WTC11 (cell line): Measurements from ENCODE around the gene EFEMP2. TPM values are rescaled to one million over a fixed set of nuclear protein-coding genes. Genes with fewer than 3 reads are reported as not detected.
A peak's percentile ranks its signal among the peaks of the same experiment; 100 is the strongest.

Experiments
- ATAC-seq: fragments of 200-7000 bp; cut with Tn5 transposase; 2 replicates; pipeline ENCODE4 v1.10.0; 2021; ENCODE audit warnings: mild to moderate bottlenecking, moderate library complexity
- CTCF ChIA-PET: fragments of 300-600 bp; sonication (Branson Sonifier 250); formaldehyde crosslinking; loops from one replicate; lab custom pipeline; 2021; ENCODE audit warnings: antibody characterized with exemption; lab: Charles Lee
- POLR2A ChIA-PET: fragments of 350-600 bp; sonication (Branson Sonifier 250); formaldehyde crosslinking; loops from one replicate; lab custom pipeline; 2021; ENCODE audit warnings: antibody characterized with exemption; lab: Charles Lee
- DNase-seq: peaks from one replicate; pipeline ENCODE4 v3.0.0; 2021; ENCODE audit warnings: low spot score
- H3K27ac Mint-ChIP-seq: 2 replicates; pipeline ENCODE4 v1.8.0; 2021; ENCODE audit warnings: mixed read lengths
- H3K27me3 Mint-ChIP-seq: 2 replicates; pipeline ENCODE4 v1.8.0; 2021; ENCODE audit warnings: low read depth, mild to moderate bottlenecking, moderate library complexity, mixed read lengths
- H3K36me3 Mint-ChIP-seq: 2 replicates; pipeline ENCODE4 v1.8.0; 2021; ENCODE audit warnings: mixed read lengths
- H3K4me1 Mint-ChIP-seq: 2 replicates; pipeline ENCODE4 v1.8.0; 2022; ENCODE audit warnings: mixed read lengths
- H3K4me3 Mint-ChIP-seq: 2 replicates; pipeline ENCODE4 v1.8.0; 2021; ENCODE audit warnings: mild to moderate bottlenecking, moderate library complexity, mixed read lengths
- H3K9me3 Mint-ChIP-seq: 2 replicates; pipeline ENCODE4 v1.8.0; 2021; ENCODE audit warnings: mixed read lengths
- AR ChIP-seq: fragments of 250-450 bp; sonication (Bioruptor Pico); IDR thresholded peaks from 2 replicates; pipeline ENCODE4 v1.9.0; 2021; ENCODE audit warnings: mild to moderate bottlenecking
- CBFB ChIP-seq: sonication (generic); formaldehyde crosslinking; IDR thresholded peaks from 2 replicates; pipeline ENCODE4 v1.8.1; 2022; ENCODE audit warnings: mild to moderate bottlenecking, low read depth, missing genetic modification reagents
- CDX4 ChIP-seq: fragments of 250-450 bp; sonication (Bioruptor Pico); IDR thresholded peaks from 2 replicates; pipeline ENCODE4 v1.9.0; 2021; ENCODE audit warnings: moderate library complexity, mild to moderate bottlenecking, inconsistent platforms, borderline replicate concordance
- CREM ChIP-seq: sonication (generic); formaldehyde crosslinking; IDR thresholded peaks from 2 replicates; pipeline ENCODE4 v1.8.1; 2022; ENCODE audit warnings: mild to moderate bottlenecking, missing genetic modification reagents, moderate library complexity
- ERG ChIP-seq: fragments of 250-450 bp; sonication (Bioruptor Pico); IDR thresholded peaks from 2 replicates; pipeline ENCODE4 v1.8.0; 2021; ENCODE audit warnings: mild to moderate bottlenecking
- HMGA2 ChIP-seq: fragments of 250-450 bp; sonication (Bioruptor Pico); IDR thresholded peaks from 2 replicates; pipeline ENCODE4 v1.4.0; 2021; ENCODE audit warnings: mild to moderate bottlenecking, moderate library complexity
- NFE2L1 ChIP-seq: sonication (generic); formaldehyde crosslinking; IDR thresholded peaks from 2 replicates; pipeline ENCODE4 v1.8.1; 2023; ENCODE audit warnings: missing genetic modification reagents
- PRRX2 ChIP-seq: fragments of 250-450 bp; sonication (Bioruptor Pico); IDR thresholded peaks from 2 replicates; pipeline ENCODE4 v1.8.0; 2021; ENCODE audit warnings: mild to moderate bottlenecking
- SMAD4 ChIP-seq: sonication (generic); formaldehyde crosslinking; IDR thresholded peaks from 2 replicates; pipeline ENCODE4 v1.8.0; 2022; ENCODE audit warnings: mild to moderate bottlenecking, missing genetic modification reagents
- SP1 ChIP-seq: sonication (generic); formaldehyde crosslinking; conservative IDR thresholded peaks from 2 replicates; pipeline ENCODE4 v1.8.1; 2022; ENCODE audit warnings: missing genetic modification reagents
- TCF7 ChIP-seq: sonication (generic); formaldehyde crosslinking; IDR thresholded peaks from 2 replicates; pipeline ENCODE4 v1.8.0; 2022; ENCODE audit warnings: mild to moderate bottlenecking, low read depth, missing genetic modification reagents, moderate library complexity
- TEAD1 ChIP-seq: sonication (generic); formaldehyde crosslinking; IDR thresholded peaks from 2 replicates; pipeline ENCODE4 v1.8.0; 2022; ENCODE audit warnings: mild to moderate bottlenecking, missing genetic modification reagents
- ZBTB43 ChIP-seq: sonication (generic); formaldehyde crosslinking; IDR thresholded peaks from 2 replicates; pipeline ENCODE4 v1.8.1; 2023; ENCODE audit warnings: mild to moderate bottlenecking, missing genetic modification reagents
- ZNF138 ChIP-seq: sonication (generic); formaldehyde crosslinking; conservative IDR thresholded peaks from 2 replicates; pipeline ENCODE4 v1.8.1; 2022; ENCODE audit warnings: mild to moderate bottlenecking, moderate library complexity, missing genetic modification reagents
- total RNA-seq: library from RNA; stranded (reverse); gene quantifications from 3 replicates; pipeline ENCODE4 v1.2.3, GENCODE V29; 2021
- TF ChIP-seq, protein P1 (sequence below): sonication (generic); formaldehyde crosslinking; IDR thresholded peaks from 2 replicates; pipeline ENCODE4 v1.8.0; 2023; ENCODE audit warnings: mild to moderate bottlenecking, missing genetic modification reagents
- TF ChIP-seq, protein P2 (sequence below): sonication (generic); formaldehyde crosslinking; IDR thresholded peaks from 2 replicates; pipeline ENCODE4 v1.8.1; 2022; ENCODE audit warnings: mild to moderate bottlenecking, moderate library complexity, missing genetic modification reagents
- TF ChIP-seq, protein P3 (sequence below): sonication (generic); formaldehyde crosslinking; IDR thresholded peaks from 2 replicates; pipeline ENCODE4 v1.8.0; 2022; ENCODE audit warnings: missing genetic modification reagents
- TF ChIP-seq, protein P4 (sequence below): sonication (generic); formaldehyde crosslinking; IDR thresholded peaks from 2 replicates; pipeline ENCODE4 v1.8.1; 2023; ENCODE audit warnings: mild to moderate bottlenecking, missing genetic modification reagents, moderate library complexity

EFEMP2 gene
- total RNA-seq, 1 experiment from 2014 or later: 14.2 TPM

DNA sequence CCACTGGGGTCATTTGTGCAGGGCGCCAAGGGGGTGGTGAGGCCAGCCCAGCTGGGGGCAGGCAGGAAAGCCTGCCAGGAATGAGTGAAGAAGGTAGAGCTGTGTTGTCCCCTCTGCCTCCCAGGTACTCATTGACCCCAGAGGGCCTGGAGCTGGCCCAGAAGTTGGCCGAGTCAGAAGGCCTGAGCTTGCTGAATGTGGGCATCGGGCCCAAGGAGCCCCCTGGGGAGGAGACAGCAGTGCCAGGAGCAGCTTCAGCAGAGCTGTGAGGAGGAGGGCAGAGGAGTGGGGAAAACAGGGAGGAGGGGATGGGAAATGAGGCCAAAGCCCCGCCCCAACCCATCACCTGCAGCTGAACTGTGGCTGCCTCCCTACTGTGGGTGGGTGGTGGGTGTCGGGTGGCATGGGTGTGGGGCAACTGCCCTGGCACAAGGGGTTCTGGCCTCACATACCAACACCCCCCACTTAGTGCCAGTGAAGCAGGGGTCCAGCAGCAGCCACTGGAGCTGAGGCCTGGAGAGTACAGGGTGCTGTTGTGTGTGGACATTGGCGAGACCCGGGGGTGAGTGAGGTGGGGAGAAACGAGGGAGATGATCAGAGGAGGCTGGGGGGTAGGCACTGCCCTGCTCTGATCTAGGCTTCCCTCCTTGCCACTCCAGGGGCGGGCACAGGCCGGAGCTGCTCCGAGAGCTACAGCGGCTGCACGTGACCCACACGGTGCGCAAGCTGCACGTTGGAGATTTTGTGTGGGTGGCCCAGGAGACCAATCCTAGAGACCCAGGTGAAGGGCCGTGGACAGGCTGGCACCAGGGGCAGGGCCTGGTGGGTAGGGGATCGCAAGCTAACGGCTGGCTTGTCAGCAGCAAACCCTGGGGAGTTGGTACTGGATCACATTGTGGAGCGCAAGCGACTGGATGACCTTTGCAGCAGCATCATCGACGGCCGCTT lies 9.4 kb downstream of the EFEMP2 start:
- H3K4me1 Mint-ChIP-seq: peaks cover 17% of the 10 kb centered on the region
- peak overlapping the region; percentile 72 for H3K27ac Mint-ChIP-seq
- H3K9me3 Mint-ChIP-seq: no peaks in the 10 kb centered on the region
- POLR2A ChIA-PET: no interaction called here
- CTCF ChIA-PET: interaction anchor here (16.6 kb wide), 1 partner anchor 26 kb away, joined by 539 read pairs; the partner anchor contains the start of genes CCDC85B and FIBP
- H3K4me3 Mint-ChIP-seq: peak overlapping the region; percentile 24; the same call in 1 of the 2 replicates
- ATAC-seq: no peak
- TF ChIP-seq CBFB (CRISPR knock-in tag) (no peak), ZBTB43 (no peak), ERG (CRISPR knock-in tag) (no peak), TCF7 (CRISPR knock-in tag) (no peak), HMGA2 (CRISPR knock-in tag) (no peak), TEAD1 (CRISPR knock-in tag) (no peak), PRRX2 (no peak), NFE2L1 (CRISPR knock-in tag) (no peak), AR (CRISPR knock-in tag) (no peak)
- TF ChIP-seq, protein P1, sequence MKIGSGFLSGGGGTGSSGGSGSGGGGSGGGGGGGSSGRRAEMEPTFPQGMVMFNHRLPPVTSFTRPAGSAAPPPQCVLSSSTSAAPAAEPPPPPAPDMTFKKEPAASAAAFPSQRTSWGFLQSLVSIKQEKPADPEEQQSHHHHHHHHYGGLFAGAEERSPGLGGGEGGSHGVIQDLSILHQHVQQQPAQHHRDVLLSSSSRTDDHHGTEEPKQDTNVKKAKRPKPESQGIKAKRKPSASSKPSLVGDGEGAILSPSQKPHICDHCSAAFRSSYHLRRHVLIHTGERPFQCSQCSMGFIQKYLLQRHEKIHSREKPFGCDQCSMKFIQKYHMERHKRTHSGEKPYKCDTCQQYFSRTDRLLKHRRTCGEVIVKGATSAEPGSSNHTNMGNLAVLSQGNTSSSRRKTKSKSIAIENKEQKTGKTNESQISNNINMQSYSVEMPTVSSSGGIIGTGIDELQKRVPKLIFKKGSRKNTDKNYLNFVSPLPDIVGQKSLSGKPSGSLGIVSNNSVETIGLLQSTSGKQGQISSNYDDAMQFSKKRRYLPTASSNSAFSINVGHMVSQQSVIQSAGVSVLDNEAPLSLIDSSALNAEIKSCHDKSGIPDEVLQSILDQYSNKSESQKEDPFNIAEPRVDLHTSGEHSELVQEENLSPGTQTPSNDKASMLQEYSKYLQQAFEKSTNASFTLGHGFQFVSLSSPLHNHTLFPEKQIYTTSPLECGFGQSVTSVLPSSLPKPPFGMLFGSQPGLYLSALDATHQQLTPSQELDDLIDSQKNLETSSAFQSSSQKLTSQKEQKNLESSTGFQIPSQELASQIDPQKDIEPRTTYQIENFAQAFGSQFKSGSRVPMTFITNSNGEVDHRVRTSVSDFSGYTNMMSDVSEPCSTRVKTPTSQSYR (CRISPR knock-in tag): no peak
- TF ChIP-seq, protein P2, sequence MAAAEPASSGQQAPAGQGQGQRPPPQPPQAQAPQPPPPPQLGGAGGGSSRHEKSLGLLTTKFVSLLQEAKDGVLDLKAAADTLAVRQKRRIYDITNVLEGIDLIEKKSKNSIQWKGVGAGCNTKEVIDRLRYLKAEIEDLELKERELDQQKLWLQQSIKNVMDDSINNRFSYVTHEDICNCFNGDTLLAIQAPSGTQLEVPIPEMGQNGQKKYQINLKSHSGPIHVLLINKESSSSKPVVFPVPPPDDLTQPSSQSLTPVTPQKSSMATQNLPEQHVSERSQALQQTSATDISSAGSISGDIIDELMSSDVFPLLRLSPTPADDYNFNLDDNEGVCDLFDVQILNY (CRISPR knock-in tag): no peak
- DNase-seq: no peak
- H3K36me3 Mint-ChIP-seq: peaks cover 20% of the 10 kb centered on the region
- H3K27me3 Mint-ChIP-seq: peaks cover 2% of the 10 kb centered on the region

DNA sequence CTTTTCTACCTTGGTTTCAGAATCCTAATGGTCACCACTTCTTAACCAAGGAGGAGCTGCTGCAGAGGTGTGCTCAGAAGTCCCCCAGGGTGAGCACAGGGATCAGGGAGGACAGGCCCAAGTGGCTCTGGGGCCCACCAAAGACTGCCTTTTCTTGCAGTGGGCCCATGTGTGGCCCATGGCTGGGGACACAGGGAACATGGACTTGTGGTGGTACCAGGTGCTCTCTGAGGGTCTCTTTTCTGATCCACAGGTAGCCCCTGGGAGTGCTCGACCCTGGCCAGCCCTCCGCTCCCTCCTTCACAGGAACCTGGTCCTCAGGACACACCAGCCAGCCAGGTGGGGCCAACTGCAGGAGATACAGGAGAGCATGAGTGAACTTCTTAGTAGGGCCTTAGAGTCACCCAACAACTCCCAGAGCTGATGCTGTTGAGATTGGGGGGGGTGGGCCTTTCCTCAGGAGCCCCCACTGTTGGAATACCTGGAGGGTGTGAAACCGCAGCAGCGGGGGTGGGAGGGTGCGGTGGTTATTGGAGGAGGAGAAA lies 10.3 kb downstream of the EFEMP2 start:
- ChIA-PET CTCF (interaction anchor here (4.2 to 16.6 kb wide), 3 partner anchors 8 to 27 kb away, joined by 70 to 539 read pairs (median 89); partner anchors contain the start of genes CCDC85B, EFEMP2 and FIBP), POLR2A (interaction anchor here (1.1 kb wide), 1 partner anchor 10 kb away, joined by 3 read pairs; no protein-coding TSS in a partner anchor)
- Mint-ChIP-seq H3K4me3 (peak overlapping the region; percentile 90; the same call in 1 of the 2 replicates), H3K27ac (no peak overlapping the region), H3K9me3 (no peaks in the 10 kb centered on the region), H3K27me3 (no peaks in the 10 kb centered on the region), H3K4me1 (peaks cover 14% of the 10 kb centered on the region), H3K36me3 (peaks cover 20% of the 10 kb centered on the region)
- DNase-seq (no peak), ATAC-seq (no peak)
- TF ChIP-seq CDX4: no peak
- TF ChIP-seq, protein P3, sequence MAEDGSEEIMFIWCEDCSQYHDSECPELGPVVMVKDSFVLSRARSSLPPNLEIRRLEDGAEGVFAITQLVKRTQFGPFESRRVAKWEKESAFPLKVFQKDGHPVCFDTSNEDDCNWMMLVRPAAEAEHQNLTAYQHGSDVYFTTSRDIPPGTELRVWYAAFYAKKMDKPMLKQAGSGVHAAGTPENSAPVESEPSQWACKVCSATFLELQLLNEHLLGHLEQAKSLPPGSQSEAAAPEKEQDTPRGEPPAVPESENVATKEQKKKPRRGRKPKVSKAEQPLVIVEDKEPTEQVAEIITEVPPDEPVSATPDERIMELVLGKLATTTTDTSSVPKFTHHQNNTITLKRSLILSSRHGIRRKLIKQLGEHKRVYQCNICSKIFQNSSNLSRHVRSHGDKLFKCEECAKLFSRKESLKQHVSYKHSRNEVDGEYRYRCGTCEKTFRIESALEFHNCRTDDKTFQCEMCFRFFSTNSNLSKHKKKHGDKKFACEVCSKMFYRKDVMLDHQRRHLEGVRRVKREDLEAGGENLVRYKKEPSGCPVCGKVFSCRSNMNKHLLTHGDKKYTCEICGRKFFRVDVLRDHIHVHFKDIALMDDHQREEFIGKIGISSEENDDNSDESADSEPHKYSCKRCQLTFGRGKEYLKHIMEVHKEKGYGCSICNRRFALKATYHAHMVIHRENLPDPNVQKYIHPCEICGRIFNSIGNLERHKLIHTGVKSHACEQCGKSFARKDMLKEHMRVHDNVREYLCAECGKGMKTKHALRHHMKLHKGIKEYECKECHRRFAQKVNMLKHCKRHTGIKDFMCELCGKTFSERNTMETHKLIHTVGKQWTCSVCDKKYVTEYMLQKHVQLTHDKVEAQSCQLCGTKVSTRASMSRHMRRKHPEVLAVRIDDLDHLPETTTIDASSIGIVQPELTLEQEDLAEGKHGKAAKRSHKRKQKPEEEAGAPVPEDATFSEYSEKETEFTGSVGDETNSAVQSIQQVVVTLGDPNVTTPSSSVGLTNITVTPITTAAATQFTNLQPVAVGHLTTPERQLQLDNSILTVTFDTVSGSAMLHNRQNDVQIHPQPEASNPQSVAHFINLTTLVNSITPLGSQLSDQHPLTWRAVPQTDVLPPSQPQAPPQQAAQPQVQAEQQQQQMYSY: no peak
- TF ChIP-seq, protein P4, sequence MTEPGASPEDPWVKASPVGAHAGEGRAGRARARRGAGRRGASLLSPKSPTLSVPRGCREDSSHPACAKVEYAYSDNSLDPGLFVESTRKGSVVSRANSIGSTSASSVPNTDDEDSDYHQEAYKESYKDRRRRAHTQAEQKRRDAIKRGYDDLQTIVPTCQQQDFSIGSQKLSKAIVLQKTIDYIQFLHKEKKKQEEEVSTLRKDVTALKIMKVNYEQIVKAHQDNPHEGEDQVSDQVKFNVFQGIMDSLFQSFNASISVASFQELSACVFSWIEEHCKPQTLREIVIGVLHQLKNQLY (CRISPR knock-in tag): no peak
- no peak for TF ChIP-seq CREM (CRISPR knock-in tag)
- TF ChIP-seq SP1 (CRISPR knock-in tag): no peak
- no peak for TF ChIP-seq ZNF138 (CRISPR knock-in tag)
- TF ChIP-seq SMAD4 (CRISPR knock-in tag): no peak
- no peak for TF ChIP-seq PRRX2
